Measurements from ENCODE around the gene SLC27A3.
A peak's percentile ranks its signal among the peaks of the same experiment; 100 is the strongest.

The SLC27A3 gene, protein sequence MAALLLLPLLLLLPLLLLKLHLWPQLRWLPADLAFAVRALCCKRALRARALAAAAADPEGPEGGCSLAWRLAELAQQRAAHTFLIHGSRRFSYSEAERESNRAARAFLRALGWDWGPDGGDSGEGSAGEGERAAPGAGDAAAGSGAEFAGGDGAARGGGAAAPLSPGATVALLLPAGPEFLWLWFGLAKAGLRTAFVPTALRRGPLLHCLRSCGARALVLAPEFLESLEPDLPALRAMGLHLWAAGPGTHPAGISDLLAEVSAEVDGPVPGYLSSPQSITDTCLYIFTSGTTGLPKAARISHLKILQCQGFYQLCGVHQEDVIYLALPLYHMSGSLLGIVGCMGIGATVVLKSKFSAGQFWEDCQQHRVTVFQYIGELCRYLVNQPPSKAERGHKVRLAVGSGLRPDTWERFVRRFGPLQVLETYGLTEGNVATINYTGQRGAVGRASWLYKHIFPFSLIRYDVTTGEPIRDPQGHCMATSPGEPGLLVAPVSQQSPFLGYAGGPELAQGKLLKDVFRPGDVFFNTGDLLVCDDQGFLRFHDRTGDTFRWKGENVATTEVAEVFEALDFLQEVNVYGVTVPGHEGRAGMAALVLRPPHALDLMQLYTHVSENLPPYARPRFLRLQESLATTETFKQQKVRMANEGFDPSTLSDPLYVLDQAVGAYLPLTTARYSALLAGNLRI

DNA sequence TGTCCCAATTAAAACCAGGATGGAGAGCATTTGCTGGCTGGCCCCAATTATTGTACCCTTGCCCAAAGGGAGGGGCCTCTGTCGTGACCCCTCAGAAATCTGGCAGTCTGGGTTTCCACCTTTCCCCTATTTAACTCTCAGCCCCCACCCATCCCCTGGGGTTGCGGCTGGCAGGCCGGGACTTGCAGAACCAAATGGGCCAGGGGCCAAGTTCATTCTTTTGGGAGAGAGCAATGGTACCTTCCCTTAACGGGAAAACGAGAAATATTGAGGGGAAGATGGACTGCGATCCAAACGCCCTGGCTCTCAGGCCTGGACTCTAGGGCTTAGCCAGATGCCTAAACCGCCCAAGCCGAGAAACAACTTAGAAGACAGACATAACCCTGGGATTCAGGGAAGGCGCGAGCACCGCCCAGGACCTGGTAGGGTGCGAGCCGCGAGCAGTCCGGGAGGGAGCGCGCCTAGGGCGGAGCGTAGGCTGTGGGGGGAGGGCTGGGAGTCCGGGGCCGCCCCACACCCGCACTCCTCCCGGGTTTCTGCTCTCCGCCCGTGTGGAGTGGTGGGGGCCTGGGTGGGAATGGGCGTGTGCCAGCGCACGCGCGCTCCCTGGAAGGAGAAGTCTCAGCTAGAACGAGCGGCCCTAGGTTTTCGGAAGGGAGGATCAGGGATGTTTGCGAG is at the start of gene SLC27A3:
TSS of gene SLC27A3 (plus strand) at position 628 of the 678 bp plus-strand sequence. CDS start 91 bp downstream, outside the sequence.
- Histone ChIP-seq H3K9ac (ENCODE audit: low read length) (peak within 1 kb of the TSS; percentile 55), H3K4me1 (ENCODE audit: insufficient read depth, low read length) (peaks cover 30% of the 10 kb centered on the region), H3K27ac (ENCODE audit: low read depth, low read length) (peak within 1 kb of the TSS; percentile 94), H3K4me3 (ENCODE audit: low read depth in 1 of 2, low read length in 2 of 2) (peak within 1 kb of the TSS; percentile 73 to 98), H3K9me3 (ENCODE audit: low read length) (no peaks in the 10 kb centered on the region), H3K27me3 (ENCODE audit: control insufficient read depth in 1 of 2, insufficient read depth in 2 of 2, low read length in 2 of 2) (no peaks in the 10 kb centered on the region), H3K36me3 (ENCODE audit: insufficient read depth, low read length) (peaks cover 40% of the 10 kb centered on the region)

DNA sequence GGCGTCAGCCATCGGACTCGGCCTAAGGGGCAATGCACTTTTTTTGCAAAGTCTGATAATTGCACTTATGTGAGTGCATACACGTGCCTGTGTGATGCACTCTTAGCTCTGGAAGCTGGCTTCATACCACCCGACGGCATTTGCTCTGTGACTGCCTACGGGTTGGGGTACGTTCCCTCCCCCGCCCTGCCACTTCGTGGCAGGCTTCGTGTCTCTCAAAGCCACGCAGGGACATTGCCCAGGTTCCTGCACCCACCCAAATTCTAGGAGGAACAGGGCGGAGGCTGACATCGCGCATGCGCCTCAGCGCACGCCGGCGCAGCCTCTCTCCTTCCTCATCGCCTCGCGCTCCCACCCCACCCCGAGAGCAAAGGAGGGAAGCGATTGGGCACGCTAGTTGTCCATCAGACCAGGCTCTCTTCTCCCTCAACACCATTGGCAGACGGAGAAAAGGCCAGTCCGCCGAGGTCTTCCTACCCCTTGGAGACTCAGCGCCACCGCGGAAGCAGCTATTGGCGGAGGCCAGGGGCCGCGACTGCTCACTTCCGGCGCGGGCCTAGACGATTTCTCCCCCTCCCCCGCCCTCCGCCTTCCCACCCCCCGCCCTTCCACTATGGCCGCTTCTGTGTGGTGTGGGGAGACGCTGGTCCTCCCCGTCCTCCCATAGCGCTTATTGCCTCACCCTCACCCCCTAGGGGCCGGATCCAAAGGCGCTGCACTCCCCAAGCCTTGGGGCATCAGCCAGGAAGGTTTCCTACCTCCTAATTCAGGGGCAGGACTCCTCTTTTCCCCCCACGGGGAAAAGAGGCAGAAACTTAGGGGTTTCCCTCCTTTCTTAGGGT is 47.5 kb upstream of the SLC27A3 start, which contains the start of gene INTS3:
TSS of gene INTS3 (plus strand) at position 588 of the 842 bp plus-strand sequence. CDS start 585 bp downstream, outside the sequence.
- H3K27me3 ChIP-seq (ENCODE audit: control insufficient read depth in 1 of 2, insufficient read depth in 2 of 2, low read length in 2 of 2): no peaks in the 10 kb centered on the region
- no peaks in the 10 kb centered on the region for H3K4me1 ChIP-seq (ENCODE audit: insufficient read depth, low read length)
- H3K27ac ChIP-seq (ENCODE audit: low read depth, low read length): peak within 1 kb of the TSS; percentile 98
- H3K4me3 ChIP-seq (ENCODE audit: low read depth in 1 of 2, low read length in 2 of 2): peak within 1 kb of the TSS; percentile 93 to 98
- peaks cover 4% of the 10 kb centered on the region for H3K36me3 ChIP-seq (ENCODE audit: insufficient read depth, low read length)
- H3K9me3 ChIP-seq (ENCODE audit: low read length): no peaks in the 10 kb centered on the region
- H3K9ac ChIP-seq (ENCODE audit: low read length): peak within 1 kb of the TSS; percentile 100

DNA sequence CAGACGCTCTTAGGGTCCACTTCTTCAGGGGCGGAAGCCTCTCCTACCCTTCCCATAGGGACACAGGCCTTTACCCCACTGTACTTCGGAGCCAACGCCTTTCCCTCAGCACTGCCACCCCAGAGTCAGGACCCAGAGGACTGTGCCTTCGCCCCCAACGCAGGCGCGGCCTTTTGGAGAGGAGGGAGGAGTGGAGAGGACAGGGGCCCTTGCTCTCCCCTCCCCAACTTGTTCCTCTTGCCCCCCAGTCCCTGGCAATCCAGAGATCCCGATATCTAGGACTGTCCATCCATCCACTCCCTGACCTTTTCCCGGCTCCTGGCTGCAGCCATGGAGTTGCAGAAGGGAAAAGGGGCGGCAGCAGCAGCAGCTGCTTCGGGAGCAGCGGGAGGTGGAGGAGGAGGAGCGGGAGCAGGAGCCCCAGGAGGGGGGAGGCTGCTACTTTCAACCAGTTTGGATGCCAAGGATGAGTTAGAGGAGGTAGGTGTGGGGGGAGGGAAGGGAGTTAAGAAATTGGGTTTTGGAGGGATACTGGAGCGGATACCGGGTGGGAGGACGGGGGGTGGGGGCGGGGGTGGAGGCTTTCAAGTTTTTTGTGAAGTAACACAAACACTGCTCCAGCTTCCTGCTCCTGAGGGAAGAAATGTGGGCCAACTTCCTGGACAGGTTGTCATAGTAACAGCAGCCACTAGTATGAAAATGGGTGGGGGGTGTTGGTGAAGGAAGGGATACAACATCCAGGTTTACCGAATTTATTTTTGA is 46.7 kb upstream of the SLC27A3 start:
- Histone ChIP-seq H3K27me3 (ENCODE audit: control insufficient read depth in 1 of 2, insufficient read depth in 2 of 2, low read length in 2 of 2) (no peaks in the 10 kb centered on the region), H3K9ac (ENCODE audit: low read length) (peak overlapping the region; percentile 100), H3K4me3 (ENCODE audit: low read depth in 1 of 2, low read length in 2 of 2) (peak overlapping the region; percentile 93 to 98), H3K27ac (ENCODE audit: low read depth, low read length) (peak overlapping the region; percentile 98), H3K9me3 (ENCODE audit: low read length) (no peaks in the 10 kb centered on the region), H3K4me1 (ENCODE audit: insufficient read depth, low read length) (peaks cover under 1% of the 10 kb centered on the region), H3K36me3 (ENCODE audit: insufficient read depth, low read length) (peaks cover 4% of the 10 kb centered on the region)

DNA sequence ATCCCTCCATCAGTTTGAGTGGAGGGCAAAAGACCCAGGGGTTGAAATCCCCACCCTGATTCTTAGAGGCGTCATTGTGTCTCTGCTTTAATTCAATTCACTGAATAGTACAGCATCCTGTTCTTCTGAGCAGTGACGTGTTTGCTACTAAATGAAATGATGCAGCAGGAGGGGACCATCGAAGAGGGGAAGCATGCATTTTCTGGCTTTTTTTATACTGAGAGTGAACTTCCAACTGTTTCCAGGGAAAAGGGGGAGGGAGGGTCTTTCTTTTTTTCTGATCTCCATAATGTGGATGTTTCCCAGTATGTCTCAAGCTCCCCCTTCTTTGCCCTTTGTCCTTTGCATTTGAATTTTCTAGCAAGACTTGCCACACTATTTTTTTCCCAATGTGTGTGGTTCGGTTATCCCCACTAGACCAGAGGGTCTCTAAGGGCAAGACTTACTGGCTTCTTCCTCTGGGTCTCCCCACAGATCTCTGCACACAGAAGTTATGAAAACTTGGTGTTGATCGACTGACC is 44.7 kb upstream of the SLC27A3 start:
- H3K4me3 ChIP-seq (ENCODE audit: low read depth in 1 of 2, low read length in 2 of 2): no peak overlapping the region
- peaks cover 15% of the 10 kb centered on the region for H3K4me1 ChIP-seq (ENCODE audit: insufficient read depth, low read length)
- no peak overlapping the region for H3K27ac ChIP-seq (ENCODE audit: low read depth, low read length)
- H3K36me3 ChIP-seq (ENCODE audit: insufficient read depth, low read length): peaks cover 8% of the 10 kb centered on the region
- no peaks in the 10 kb centered on the region for H3K9me3 ChIP-seq (ENCODE audit: low read length)
- H3K9ac ChIP-seq (ENCODE audit: low read length): no peak overlapping the region
- H3K27me3 ChIP-seq (ENCODE audit: control insufficient read depth in 1 of 2, insufficient read depth in 2 of 2, low read length in 2 of 2): no peaks in the 10 kb centered on the region

DNA sequence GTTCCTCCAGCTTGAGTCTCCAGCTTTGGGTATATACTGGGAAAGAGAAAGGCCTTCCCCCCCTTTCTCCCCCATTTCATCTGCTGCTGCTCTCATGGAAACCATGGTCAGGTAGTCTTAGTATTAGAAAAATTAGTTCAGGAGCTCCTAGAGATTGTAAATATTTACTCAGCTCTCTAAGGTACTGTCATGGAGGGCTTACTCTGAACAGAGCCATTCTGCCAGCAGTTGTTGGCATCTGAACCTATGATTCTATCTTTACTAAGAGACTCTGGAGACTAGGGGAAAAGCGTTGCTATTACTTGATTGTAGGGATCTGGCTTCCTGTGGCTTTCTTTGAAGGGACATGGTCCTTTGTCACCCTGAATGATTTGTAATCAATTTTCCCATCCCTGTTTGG is 41.2 kb upstream of the SLC27A3 start:
- Histone ChIP-seq H3K27me3 (ENCODE audit: control insufficient read depth in 1 of 2, insufficient read depth in 2 of 2, low read length in 2 of 2) (no peaks in the 10 kb centered on the region), H3K27ac (ENCODE audit: low read depth, low read length) (peak overlapping the region; percentile 78), H3K36me3 (ENCODE audit: insufficient read depth, low read length) (peaks cover 10% of the 10 kb centered on the region), H3K4me3 (ENCODE audit: low read depth in 1 of 2, low read length in 2 of 2) (no peak overlapping the region), H3K9ac (ENCODE audit: low read length) (no peak overlapping the region), H3K4me1 (ENCODE audit: insufficient read depth, low read length) (peaks cover 15% of the 10 kb centered on the region), H3K9me3 (ENCODE audit: low read length) (no peaks in the 10 kb centered on the region)

DNA sequence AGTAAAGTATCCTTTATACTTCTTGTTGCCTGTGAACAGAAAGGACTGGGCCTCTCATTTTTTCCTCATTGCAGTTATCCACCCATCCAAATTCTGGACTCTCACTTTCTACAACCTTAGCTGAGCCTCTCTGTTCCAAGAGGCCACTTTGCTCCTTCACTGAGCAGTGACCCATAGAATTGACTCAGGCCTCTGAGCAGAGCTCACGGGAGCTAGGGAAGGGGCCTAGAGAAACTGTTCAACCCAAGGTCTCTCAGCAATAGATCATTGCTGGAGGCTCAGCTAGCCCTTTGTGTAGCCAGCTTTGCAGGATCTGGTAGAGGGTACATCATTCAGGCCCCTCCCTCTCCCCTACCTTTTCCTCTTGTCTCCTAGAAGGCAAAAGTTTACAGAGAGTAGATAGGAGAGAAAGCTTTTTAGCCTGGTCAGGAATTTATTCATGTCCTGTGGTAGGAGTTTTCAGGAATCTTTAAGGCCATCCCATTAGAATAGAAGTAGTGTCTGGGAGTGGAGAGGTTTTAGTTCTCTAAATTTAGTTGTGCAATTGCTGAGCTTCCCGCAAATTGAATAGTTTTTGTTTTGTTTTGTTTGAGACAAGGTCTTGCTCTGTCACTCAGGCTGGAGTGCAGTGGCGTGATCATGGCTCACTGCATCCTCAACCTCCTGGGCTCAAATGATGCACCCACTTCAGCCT is 40.7 kb upstream of the SLC27A3 start:
- Histone ChIP-seq H3K36me3 (ENCODE audit: insufficient read depth, low read length) (peaks cover 10% of the 10 kb centered on the region), H3K9ac (ENCODE audit: low read length) (no peak overlapping the region), H3K4me1 (ENCODE audit: insufficient read depth, low read length) (peaks cover 15% of the 10 kb centered on the region), H3K27ac (ENCODE audit: low read depth, low read length) (peak overlapping the region; percentile 78), H3K9me3 (ENCODE audit: low read length) (no peaks in the 10 kb centered on the region), H3K4me3 (ENCODE audit: low read depth in 1 of 2, low read length in 2 of 2) (no peak overlapping the region), H3K27me3 (ENCODE audit: control insufficient read depth in 1 of 2, insufficient read depth in 2 of 2, low read length in 2 of 2) (no peaks in the 10 kb centered on the region)

DNA sequence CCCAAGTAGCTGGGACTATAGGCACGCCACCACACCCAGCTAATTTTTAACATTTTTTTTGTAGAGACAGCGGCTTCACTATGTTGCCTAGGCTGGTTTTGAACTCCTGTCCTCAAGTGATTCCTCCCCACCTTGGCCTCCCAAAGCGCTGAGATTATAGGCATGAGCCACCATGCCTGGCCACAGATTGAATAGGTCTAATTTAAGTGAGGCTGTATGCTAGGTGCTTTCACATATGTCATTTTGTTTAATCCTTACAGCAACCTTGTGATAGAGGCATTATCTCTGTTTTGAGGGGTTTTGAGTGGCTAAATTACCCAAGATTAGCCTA is 40.2 kb upstream of the SLC27A3 start:
- no peak overlapping the region for H3K9ac ChIP-seq (ENCODE audit: low read length)
- H3K27me3 ChIP-seq (ENCODE audit: control insufficient read depth in 1 of 2, insufficient read depth in 2 of 2, low read length in 2 of 2): no peaks in the 10 kb centered on the region
- H3K27ac ChIP-seq (ENCODE audit: low read depth, low read length): no peak overlapping the region
- H3K36me3 ChIP-seq (ENCODE audit: insufficient read depth, low read length): peaks cover 11% of the 10 kb centered on the region
- H3K9me3 ChIP-seq (ENCODE audit: low read length): no peaks in the 10 kb centered on the region
- H3K4me1 ChIP-seq (ENCODE audit: insufficient read depth, low read length): peaks cover 15% of the 10 kb centered on the region
- no peak overlapping the region for H3K4me3 ChIP-seq (ENCODE audit: low read depth in 1 of 2, low read length in 2 of 2)

DNA sequence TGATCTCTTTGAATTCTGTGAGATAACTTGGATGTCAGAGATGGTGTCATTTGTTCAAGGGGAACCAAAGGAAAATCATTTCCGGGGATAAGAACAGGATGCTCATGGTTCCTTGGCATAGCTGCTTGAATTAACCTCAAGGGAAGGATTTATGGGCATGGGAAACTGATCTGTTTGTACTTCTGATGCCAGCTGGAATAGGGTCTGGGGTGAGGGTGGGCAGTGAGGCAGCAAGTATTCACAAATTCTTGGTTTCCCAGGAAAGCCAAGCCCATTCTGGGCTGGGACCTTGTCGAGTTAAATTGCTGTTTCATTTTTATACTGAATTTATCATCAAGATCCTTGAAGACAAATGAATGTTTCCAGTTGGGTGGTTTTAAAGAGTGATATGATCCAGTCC is 33.2 kb upstream of the SLC27A3 start:
- Histone ChIP-seq H3K4me1 (ENCODE audit: insufficient read depth, low read length) (no peaks in the 10 kb centered on the region), H3K36me3 (ENCODE audit: insufficient read depth, low read length) (peaks cover 52% of the 10 kb centered on the region), H3K27ac (ENCODE audit: low read depth, low read length) (no peak overlapping the region), H3K9me3 (ENCODE audit: low read length) (no peaks in the 10 kb centered on the region), H3K27me3 (ENCODE audit: control insufficient read depth in 1 of 2, insufficient read depth in 2 of 2, low read length in 2 of 2) (no peaks in the 10 kb centered on the region), H3K9ac (ENCODE audit: low read length) (no peak overlapping the region), H3K4me3 (ENCODE audit: low read depth in 1 of 2, low read length in 2 of 2) (no peak overlapping the region)

DNA sequence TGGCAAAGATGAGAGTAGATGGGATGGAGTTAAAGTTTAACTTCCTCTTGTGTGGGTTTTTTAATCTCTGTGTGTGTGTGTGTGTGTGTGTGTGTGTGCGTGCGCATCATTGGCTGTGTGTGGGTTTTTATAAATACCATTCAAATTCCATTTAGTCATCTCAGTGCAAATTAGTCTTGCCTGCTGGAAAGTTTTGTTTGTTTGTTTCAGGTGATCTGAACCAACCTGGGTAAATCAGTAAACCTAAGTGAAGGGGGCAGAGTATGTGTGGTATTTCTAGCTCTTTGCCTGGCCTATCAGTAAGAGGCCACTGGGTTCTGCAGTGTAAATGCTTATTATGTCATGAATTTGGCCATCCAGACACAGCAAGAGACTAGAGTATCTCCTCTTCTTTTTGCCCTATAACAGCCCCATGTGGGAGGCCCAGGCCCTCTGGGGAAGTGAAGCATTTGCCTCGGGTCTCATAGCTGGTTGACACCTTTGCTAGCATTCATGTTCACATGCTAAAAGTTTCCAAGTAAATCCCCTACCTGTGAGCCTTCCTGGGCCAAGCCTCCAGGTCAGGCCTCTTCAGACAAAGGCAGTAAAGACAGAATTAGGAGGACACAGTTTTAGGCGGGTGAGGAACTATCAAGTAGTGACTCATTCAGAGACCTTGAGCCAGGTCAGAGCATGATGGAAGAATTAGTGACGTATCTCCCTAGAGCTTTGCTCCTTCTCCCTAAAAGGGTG is 32.6 kb upstream of the SLC27A3 start:
- Histone ChIP-seq H3K9me3 (ENCODE audit: low read length) (no peaks in the 10 kb centered on the region), H3K27me3 (ENCODE audit: control insufficient read depth in 1 of 2, insufficient read depth in 2 of 2, low read length in 2 of 2) (no peaks in the 10 kb centered on the region), H3K4me1 (ENCODE audit: insufficient read depth, low read length) (no peaks in the 10 kb centered on the region), H3K27ac (ENCODE audit: low read depth, low read length) (no peak overlapping the region), H3K4me3 (ENCODE audit: low read depth in 1 of 2, low read length in 2 of 2) (no peak overlapping the region), H3K36me3 (ENCODE audit: insufficient read depth, low read length) (peaks cover 58% of the 10 kb centered on the region), H3K9ac (ENCODE audit: low read length) (no peak overlapping the region)
